LNCAP (cell line): Measurements from ENCODE around the gene CNTNAP2.

Source experiments
- TF ChIP-seq, protein P1 (sequence below): fragments of 450-650 bp; IDR thresholded peaks from 2 replicates; pipeline ENCODE4 v1.5.1; 2017; ENCODE audit warnings: mild to moderate bottlenecking

The CNTNAP2 gene

DNA sequence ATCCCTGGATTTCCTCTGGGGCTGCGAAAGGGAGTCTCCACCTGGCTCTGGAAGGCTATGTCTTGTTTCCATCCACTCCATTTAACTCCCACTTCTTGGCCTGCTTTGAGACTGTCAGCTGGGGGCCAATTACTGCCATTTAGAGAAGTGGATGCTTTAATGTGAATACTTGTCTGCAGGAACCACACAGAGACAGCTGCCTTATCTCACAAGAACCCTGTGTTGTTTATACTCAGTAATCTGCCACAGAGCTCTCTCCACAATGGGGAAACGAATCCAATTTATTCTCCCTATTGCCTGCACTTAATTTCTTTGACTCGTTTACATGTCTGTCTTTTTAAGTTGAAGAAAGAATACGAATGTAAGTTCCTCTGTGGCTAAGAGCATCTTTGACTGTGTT, 1687.0 kb downstream of the CNTNAP2 start:
- TF ChIP-seq, protein P1, sequence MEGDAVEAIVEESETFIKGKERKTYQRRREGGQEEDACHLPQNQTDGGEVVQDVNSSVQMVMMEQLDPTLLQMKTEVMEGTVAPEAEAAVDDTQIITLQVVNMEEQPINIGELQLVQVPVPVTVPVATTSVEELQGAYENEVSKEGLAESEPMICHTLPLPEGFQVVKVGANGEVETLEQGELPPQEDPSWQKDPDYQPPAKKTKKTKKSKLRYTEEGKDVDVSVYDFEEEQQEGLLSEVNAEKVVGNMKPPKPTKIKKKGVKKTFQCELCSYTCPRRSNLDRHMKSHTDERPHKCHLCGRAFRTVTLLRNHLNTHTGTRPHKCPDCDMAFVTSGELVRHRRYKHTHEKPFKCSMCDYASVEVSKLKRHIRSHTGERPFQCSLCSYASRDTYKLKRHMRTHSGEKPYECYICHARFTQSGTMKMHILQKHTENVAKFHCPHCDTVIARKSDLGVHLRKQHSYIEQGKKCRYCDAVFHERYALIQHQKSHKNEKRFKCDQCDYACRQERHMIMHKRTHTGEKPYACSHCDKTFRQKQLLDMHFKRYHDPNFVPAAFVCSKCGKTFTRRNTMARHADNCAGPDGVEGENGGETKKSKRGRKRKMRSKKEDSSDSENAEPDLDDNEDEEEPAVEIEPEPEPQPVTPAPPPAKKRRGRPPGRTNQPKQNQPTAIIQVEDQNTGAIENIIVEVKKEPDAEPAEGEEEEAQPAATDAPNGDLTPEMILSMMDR, result no peak

DNA sequence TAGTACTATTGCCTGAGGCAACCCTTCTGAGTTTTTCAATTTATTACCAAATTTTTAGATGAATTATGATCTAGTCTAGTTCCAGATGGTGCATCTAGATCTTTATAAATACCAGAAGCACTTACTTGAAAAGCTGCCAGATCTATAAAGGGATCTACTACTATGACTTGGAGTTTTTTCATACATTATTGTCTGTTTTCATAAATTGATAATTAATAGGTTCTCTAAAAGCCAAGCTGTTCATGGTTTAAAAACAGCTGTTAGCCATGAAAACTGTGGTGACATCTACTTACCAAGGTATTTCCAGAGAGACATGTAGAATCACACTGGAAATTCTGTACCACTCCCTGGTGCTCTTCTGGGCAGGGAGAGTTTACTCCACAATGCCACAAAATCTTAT, 1687.4 kb downstream of the CNTNAP2 start:
- TF ChIP-seq, protein P1, result no peak

DNA sequence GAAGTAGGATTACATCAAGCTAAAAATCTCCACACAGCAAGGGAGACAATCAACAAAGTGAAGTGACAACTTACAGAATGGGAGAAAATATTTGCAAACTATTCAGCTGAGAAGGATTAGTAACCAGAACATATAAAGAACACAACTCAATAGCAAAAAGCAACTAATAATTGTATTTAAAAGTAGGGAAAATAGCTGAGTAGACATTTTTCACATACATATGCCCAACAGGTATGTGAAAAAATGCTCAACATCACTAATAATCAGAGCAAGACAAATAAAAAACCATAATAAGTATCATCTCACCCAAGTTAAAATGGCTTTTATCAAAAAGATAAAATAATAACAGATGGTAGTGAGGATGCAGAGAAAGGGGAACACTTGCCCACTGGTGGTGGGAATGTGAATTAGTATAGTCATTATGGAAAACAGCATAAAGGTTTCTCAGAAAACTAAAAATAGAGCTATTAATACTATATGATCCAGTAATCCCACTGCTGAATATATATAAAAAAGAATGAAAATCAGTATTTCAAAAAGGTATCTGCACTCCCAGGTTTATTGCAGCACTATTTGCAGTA, 1689.5 kb downstream of the CNTNAP2 start:
- TF ChIP-seq, protein P1, result no peak

DNA sequence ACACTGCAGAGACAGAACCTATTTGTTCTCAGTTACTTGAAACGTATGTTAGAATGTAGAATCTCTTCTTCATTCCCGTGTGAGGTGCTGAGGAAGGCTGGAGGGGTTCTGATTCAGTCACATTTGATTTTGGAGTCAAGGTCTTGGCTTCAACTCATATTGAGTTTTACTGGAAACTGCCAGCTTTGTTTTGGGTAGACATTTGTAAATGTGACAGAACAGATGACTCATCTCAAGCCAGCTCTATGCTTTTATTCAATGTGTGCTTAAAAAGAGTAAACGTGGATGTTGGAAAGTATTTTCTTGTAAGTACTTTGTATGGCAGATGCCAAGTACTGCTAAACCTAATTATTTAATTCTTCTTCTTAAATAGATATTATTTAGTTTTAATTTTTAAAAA, 1693.2 kb downstream of the CNTNAP2 start:
- TF ChIP-seq, protein P1, result no peak

DNA sequence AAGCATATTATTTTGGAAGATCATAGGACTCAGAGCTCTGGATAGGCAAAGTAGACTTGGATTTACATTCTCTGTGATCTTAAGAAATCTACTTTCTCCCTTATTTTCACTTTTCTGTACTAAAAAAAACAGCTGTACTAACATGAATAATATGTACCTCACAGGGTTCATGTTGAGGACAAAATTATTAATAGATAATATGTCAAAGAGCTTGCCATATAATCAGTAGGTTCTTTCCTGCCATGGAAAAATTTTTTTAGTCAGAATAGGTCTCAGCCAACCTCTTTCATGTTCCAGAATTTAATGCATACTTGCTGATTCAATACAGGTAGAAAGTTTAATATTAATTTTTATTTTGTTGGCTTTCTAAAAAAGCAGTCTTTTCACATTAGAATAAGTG, 1693.7 kb downstream of the CNTNAP2 start:
- TF ChIP-seq, protein P1, result no peak

DNA sequence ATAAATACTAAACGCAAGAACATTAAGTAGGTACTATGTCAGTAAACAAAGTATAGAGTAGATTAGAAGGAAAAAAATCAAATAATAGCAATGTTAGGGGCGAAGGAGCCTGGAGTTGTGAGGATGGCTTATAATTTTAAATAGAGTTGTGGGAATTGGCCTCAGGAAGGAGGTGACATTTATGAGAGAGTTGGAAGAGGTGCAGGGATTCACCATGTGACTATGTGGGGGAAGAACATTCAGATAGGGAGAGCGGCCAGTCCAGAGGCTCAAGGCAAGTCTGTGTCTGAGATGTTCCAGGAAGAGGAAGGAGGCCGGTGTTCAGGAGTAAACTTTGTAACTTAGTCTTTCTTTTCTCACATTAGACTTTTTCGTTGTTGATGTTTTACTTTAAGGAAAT, 1695.3 kb downstream of the CNTNAP2 start:
- TF ChIP-seq, protein P1, result no peak

DNA sequence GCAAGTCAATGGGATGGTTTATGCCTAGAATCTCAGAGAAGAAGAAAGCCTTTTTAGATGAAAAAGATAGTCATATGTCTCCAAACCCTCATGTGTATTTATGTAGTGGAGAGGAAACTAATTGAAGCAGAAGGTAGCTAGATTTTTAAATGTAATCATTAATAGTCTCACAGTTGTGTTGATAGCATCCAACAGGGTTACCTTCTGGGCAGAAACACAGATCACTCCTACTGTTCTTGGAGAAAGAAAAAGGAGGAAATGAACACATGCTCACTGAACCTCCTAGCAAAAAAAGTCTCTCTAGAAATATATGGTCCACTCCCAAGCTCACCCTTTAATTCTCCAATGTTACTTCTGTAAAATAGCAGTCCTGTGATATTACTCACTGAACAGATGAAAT, 1696.7 kb downstream of the CNTNAP2 start:
- TF ChIP-seq, protein P1, result no peak

DNA sequence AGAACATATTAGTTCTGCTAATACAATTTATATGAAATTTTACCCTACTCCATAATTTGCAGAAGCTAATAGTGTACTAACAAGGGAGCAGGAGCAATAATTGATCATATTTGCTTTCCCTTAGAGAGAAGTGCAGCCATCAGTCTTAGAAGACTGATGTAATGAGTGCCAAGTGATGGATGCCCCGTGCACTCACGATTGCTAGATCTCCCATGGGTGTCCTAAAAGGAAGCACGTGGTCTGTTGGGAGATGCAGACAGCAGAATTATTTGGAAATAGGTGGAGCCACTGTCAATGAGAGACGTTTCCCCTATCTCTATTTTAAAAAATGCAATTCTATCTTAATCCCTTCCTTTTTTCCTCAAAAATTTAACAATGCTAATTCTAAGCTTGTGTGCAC, 1701.7 kb downstream of the CNTNAP2 start:
- TF ChIP-seq, protein P1, result no peak
